ENCODE results near the gene SH3PXD2B. TPM values are rescaled to one million over a fixed set of nuclear protein-coding genes. Genes with fewer than 3 reads are reported as not detected.

The SH3PXD2B gene
- total and polyA plus RNA-seq, 5 donors from 2014 or later: 0.10 TPM; not detected in 4

GRCh38 chr5:172430354-172430753, 24.0 kb downstream of the SH3PXD2B start:
- Mint-ChIP-seq H3K4me1 (no peaks in the 10 kb centered on the region), H3K9me3 (no peaks in the 10 kb centered on the region), H3K36me3 (no peaks in the 10 kb centered on the region), H3K27me3 (peaks cover 13% of the 10 kb centered on the region), H3K27ac (no peak overlapping the region), H3K4me3 (peak overlapping the region in 1 of 4 donors; percentile 38)
- no peak overlapping the region for H3K27ac ChIP-seq (ENCODE audit: insufficient read depth, low read length, poor library complexity, severe bottlenecking)
- H3K36me3 ChIP-seq (ENCODE audit: control insufficient read depth, insufficient read depth, low read length): no peaks in the 10 kb centered on the region
- H3K4me1 ChIP-seq (ENCODE audit: control insufficient read depth, insufficient read depth, low read length, poor library complexity, severe bottlenecking): no peaks in the 10 kb centered on the region
- no peaks in the 10 kb centered on the region for H3K27me3 ChIP-seq (ENCODE audit: control insufficient read depth, insufficient read depth, low read length)
- no peak overlapping the region for H3K4me3 ChIP-seq (ENCODE audit: low read depth, low read length)
- no peak for DNase-seq
- ATAC-seq (ENCODE audit: low read depth in 2 of 2): no peak
- no peaks in the 10 kb centered on the region for H3K9me3 ChIP-seq (ENCODE audit: control insufficient read depth in 2 of 2, low read length in 2 of 2)

GRCh38 chr5:172429201-172429940, 25.0 kb downstream of the SH3PXD2B start:
- H3K27me3 Mint-ChIP-seq: peaks cover 9% of the 10 kb centered on the region
- no peaks in the 10 kb centered on the region for H3K4me1 ChIP-seq (ENCODE audit: control insufficient read depth, insufficient read depth, low read length, poor library complexity, severe bottlenecking)
- no peak overlapping the region for H3K27ac ChIP-seq (ENCODE audit: insufficient read depth, low read length, poor library complexity, severe bottlenecking)
- H3K4me3 Mint-ChIP-seq: no peak overlapping the region
- H3K4me1 Mint-ChIP-seq: no peaks in the 10 kb centered on the region
- no peak for DNase-seq
- no peaks in the 10 kb centered on the region for H3K9me3 Mint-ChIP-seq
- no peak overlapping the region for H3K4me3 ChIP-seq (ENCODE audit: low read depth, low read length)
- H3K36me3 Mint-ChIP-seq: no peaks in the 10 kb centered on the region
- H3K27ac Mint-ChIP-seq: no peak overlapping the region
- no peaks in the 10 kb centered on the region for H3K9me3 ChIP-seq (ENCODE audit: control insufficient read depth in 2 of 2, low read length in 2 of 2)
- ATAC-seq (ENCODE audit: low read depth in 2 of 2): no peak
- no peaks in the 10 kb centered on the region for H3K36me3 ChIP-seq (ENCODE audit: control insufficient read depth, insufficient read depth, low read length)
- H3K27me3 ChIP-seq (ENCODE audit: control insufficient read depth, insufficient read depth, low read length): no peaks in the 10 kb centered on the region

DNA sequence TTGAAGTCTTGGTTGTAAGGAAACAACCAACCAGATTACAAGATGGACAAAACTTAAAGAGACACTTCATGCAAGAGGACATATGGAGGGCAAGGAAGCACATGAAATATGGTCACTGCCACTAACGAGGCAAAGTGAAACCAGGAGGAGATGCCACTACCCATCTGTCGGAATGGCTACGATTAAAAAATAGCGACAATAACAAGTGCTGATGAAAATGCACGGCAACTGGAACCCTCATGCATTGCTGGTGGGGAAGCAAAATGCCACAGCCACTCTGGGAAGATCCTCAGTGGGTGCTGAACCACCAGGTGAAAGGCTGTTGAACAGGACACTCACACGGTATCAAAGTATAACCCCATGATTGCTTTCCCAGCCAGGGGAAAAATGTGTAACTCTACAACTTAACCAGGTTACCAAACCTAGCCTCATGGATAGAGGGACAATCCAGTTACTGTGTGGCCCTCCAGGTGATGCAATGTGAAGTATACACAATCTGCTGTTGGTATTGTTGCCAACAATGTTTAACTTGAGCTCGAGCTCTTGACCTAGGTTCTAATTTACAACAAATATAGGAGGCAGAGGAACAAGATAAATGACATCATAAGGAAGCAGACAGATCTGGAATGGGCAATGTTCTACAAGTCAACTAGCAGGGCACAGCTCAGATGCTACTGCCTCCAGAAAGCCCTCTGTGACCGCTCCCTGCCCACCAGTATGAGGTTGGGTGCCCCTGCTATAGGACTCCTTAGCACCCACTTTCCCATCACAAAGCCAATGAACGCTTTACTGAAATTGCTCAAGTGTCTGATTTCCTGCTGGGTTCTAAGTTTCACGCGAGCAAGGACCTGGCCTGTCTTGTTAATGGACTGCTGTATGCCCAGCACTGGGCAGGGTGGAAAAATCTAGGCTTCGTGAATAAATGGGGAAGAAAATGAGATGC, 25.8 kb downstream of the SH3PXD2B start:
- ATAC-seq (ENCODE audit: low read depth in 2 of 2) (no peak), DNase-seq (no peak)
- H3K4me3 ChIP-seq (ENCODE audit: low read depth, low read length): no peak overlapping the region
- H3K27ac ChIP-seq (ENCODE audit: insufficient read depth, low read length, poor library complexity, severe bottlenecking): no peak overlapping the region
- Mint-ChIP-seq H3K27ac (peak overlapping the region in 1 of 3 donors; percentile 73), H3K4me3 (no peak overlapping the region), H3K36me3 (no peaks in the 10 kb centered on the region), H3K9me3 (no peaks in the 10 kb centered on the region), H3K4me1 (no peaks in the 10 kb centered on the region), H3K27me3 (peaks cover 5% of the 10 kb centered on the region)
- H3K27me3 ChIP-seq (ENCODE audit: control insufficient read depth, insufficient read depth, low read length): no peaks in the 10 kb centered on the region
- no peaks in the 10 kb centered on the region for H3K4me1 ChIP-seq (ENCODE audit: control insufficient read depth, insufficient read depth, low read length, poor library complexity, severe bottlenecking)
- no peaks in the 10 kb centered on the region for H3K9me3 ChIP-seq (ENCODE audit: control insufficient read depth in 2 of 2, low read length in 2 of 2)
- H3K36me3 ChIP-seq (ENCODE audit: control insufficient read depth, insufficient read depth, low read length): no peaks in the 10 kb centered on the region

- Histone ChIP-seq H3K27me3 (ENCODE audit: control insufficient read depth, insufficient read depth, low read length) (no peaks in the 10 kb centered on the region), H3K9me3 (ENCODE audit: control insufficient read depth in 2 of 2, low read length in 2 of 2) (no peaks in the 10 kb centered on the region), H3K4me3 (ENCODE audit: low read depth, low read length) (no peak overlapping the region), H3K4me1 (ENCODE audit: control insufficient read depth, insufficient read depth, low read length, poor library complexity, severe bottlenecking) (no peaks in the 10 kb centered on the region), H3K36me3 (ENCODE audit: control insufficient read depth, insufficient read depth, low read length) (no peaks in the 10 kb centered on the region), H3K27ac (ENCODE audit: insufficient read depth, low read length, poor library complexity, severe bottlenecking) (no peak overlapping the region)
- Mint-ChIP-seq H3K27ac (no peak overlapping the region), H3K4me3 (no peak overlapping the region), H3K4me1 (no peaks in the 10 kb centered on the region), H3K36me3 (no peaks in the 10 kb centered on the region), H3K9me3 (no peaks in the 10 kb centered on the region), H3K27me3 (peaks cover 5% of the 10 kb centered on the region)
- no peak for DNase-seq
- ATAC-seq (ENCODE audit: low read depth in 2 of 2): no peak
Observed at GRCh38 chr5:172427202-172427601, 27.1 kb downstream of the SH3PXD2B start.

DNA sequence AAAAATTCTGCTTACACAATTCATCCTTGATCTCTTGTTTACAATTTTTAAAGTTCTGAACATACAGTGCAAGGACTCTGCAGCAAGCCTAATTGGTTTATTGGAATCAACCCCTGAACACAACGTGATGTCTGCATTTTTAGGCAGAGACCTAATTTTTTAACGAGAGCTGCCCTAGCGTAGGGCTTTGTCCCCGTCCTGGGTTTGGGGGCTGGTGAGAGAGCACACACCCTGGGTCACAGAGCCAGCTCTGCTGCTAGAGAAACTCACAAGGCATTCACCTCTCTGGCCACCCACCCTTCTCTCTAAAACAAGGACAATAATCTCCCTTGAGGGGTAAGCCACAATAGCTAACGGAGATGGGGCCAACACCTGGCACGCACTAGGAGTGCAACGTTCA, 28.2 kb downstream of the SH3PXD2B start:
- H3K4me3 ChIP-seq (ENCODE audit: low read depth, low read length): no peak overlapping the region
- DNase-seq (no peak), ATAC-seq (ENCODE audit: low read depth in 2 of 2) (no peak)
- H3K9me3 ChIP-seq (ENCODE audit: control insufficient read depth in 2 of 2, low read length in 2 of 2): no peaks in the 10 kb centered on the region
- no peaks in the 10 kb centered on the region for H3K27me3 ChIP-seq (ENCODE audit: control insufficient read depth, insufficient read depth, low read length)
- Mint-ChIP-seq H3K9me3 (no peaks in the 10 kb centered on the region), H3K4me1 (no peaks in the 10 kb centered on the region), H3K27me3 (peaks cover 5% of the 10 kb centered on the region), H3K4me3 (no peak overlapping the region), H3K27ac (no peak overlapping the region), H3K36me3 (no peaks in the 10 kb centered on the region)
- H3K27ac ChIP-seq (ENCODE audit: insufficient read depth, low read length, poor library complexity, severe bottlenecking): no peak overlapping the region
- H3K4me1 ChIP-seq (ENCODE audit: control insufficient read depth, insufficient read depth, low read length, poor library complexity, severe bottlenecking): no peaks in the 10 kb centered on the region
- H3K36me3 ChIP-seq (ENCODE audit: control insufficient read depth, insufficient read depth, low read length): no peaks in the 10 kb centered on the region

GRCh38 chr5:172425402-172425801, 28.9 kb downstream of the SH3PXD2B start:
- Mint-ChIP-seq H3K36me3 (no peaks in the 10 kb centered on the region), H3K27ac (no peak overlapping the region), H3K4me1 (no peaks in the 10 kb centered on the region), H3K27me3 (peaks cover 4% of the 10 kb centered on the region), H3K4me3 (no peak overlapping the region), H3K9me3 (no peaks in the 10 kb centered on the region)
- no peak overlapping the region for H3K4me3 ChIP-seq (ENCODE audit: low read depth, low read length)
- no peaks in the 10 kb centered on the region for H3K36me3 ChIP-seq (ENCODE audit: control insufficient read depth, insufficient read depth, low read length)
- DNase-seq (no peak), ATAC-seq (ENCODE audit: low read depth in 2 of 2) (no peak)
- H3K9me3 ChIP-seq (ENCODE audit: control insufficient read depth in 2 of 2, low read length in 2 of 2): no peaks in the 10 kb centered on the region
- H3K4me1 ChIP-seq (ENCODE audit: control insufficient read depth, insufficient read depth, low read length, poor library complexity, severe bottlenecking): no peaks in the 10 kb centered on the region
- no peak overlapping the region for H3K27ac ChIP-seq (ENCODE audit: insufficient read depth, low read length, poor library complexity, severe bottlenecking)
- H3K27me3 ChIP-seq (ENCODE audit: control insufficient read depth, insufficient read depth, low read length): no peaks in the 10 kb centered on the region

- DNase-seq (no peak), ATAC-seq (ENCODE audit: low read depth in 2 of 2) (no peak)
- Mint-ChIP-seq H3K36me3 (no peaks in the 10 kb centered on the region), H3K4me3 (no peak overlapping the region), H3K9me3 (no peaks in the 10 kb centered on the region), H3K27me3 (no peaks in the 10 kb centered on the region), H3K27ac (no peak overlapping the region), H3K4me1 (no peaks in the 10 kb centered on the region)
- Histone ChIP-seq H3K36me3 (ENCODE audit: control insufficient read depth, insufficient read depth, low read length) (no peaks in the 10 kb centered on the region), H3K9me3 (ENCODE audit: control insufficient read depth in 2 of 2, low read length in 2 of 2) (no peaks in the 10 kb centered on the region), H3K27ac (ENCODE audit: insufficient read depth, low read length, poor library complexity, severe bottlenecking) (no peak overlapping the region), H3K4me1 (ENCODE audit: control insufficient read depth, insufficient read depth, low read length, poor library complexity, severe bottlenecking) (no peaks in the 10 kb centered on the region), H3K4me3 (ENCODE audit: low read depth, low read length) (no peak overlapping the region), H3K27me3 (ENCODE audit: control insufficient read depth, insufficient read depth, low read length) (no peaks in the 10 kb centered on the region)
Observed at GRCh38 chr5:172424808-172425207, 29.5 kb downstream of the SH3PXD2B start.

All from CD4-positive, CD25-positive, alpha-beta regulatory T cell (primary cell).